ENCODE results near the gene KLHDC9. TPM values are rescaled to one million over a fixed set of nuclear protein-coding genes. Genes with fewer than 3 reads are reported as not detected.

KLHDC9 gene
- total and polyA plus RNA-seq, 9 of the 15 experiments (the other 6 are each of a cell fraction or from before 2014, with no cell fraction given) = not detected

DNA sequence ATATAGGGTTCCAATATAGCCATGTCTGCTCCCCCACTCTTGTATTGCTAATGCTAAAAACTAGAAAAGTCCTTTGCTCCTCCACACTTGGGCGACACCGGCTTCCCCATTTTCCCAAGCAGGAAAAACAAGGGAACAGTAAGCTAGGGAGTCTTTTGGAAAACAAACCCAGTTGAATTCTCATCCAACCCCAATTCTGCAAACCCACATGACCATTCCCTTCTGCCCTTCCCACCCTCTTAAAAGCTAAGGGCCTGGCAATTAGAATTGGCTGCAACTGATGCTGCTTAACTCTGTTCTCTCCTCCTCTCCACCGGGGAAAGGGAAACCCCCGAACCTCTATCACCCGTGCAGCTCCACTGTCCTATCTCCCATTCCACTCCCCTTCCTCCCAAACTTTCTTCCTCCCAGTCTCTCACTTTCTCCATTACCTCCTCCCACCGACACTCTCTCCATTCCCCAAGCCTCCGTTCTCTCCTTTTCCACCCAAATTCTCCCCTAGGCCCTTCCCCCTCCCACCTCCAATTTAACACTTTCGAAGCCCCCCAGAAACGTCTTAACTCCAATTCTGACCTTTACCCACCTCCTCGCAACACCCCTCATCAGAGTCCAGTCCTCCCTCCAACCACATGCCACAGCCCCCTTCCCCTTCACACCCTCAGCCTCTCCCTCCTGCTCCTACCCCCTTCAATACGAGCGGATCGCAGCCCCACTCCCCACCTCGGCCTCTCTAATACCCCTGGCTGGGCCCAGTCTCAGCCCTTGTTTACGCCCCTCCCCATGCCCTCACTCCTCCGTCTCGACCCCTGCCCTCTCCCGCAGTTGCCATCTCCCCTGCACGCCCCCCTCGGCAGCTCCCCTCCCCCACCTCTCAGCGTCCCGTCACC is 33.6 kb downstream of the KLHDC9 start (continued):
- TF ChIP-seq NFE2L1 (tag; IDR thresholded peaks at IDR 0.05; ENCODE audit: borderline replicate concordance, low read depth) = no peak
- 0 out of 2 replicates have a peak, but pooled peaks have one; percentile 22 for TF ChIP-seq GTF2A2 (tag; IDR thresholded peaks at IDR 0.05)
- no peak for TF ChIP-seq IFI16 (CRISPR knock-in tag; IDR thresholded peaks at IDR 0.05)
- peak in 1 of 2 experiments; percentile 88; a peak in 2 of 4 replicates for TF ChIP-seq HDAC1 (IDR thresholded peaks at IDR 0.05)
- TF ChIP-seq SAFB2 (IDR thresholded peaks at IDR 0.05; ENCODE audit: borderline replicate concordance, low read depth, low read length, severe bottlenecking) = no peak
- no peak for TF ChIP-seq GTF2E2 (tag; IDR thresholded peaks at IDR 0.05)
- no peak for TF ChIP-seq C11orf30 (IDR thresholded peaks at IDR 0.05; ENCODE audit: low read depth)
- no peak for TF ChIP-seq ETV6 (IDR thresholded peaks at IDR 0.05; ENCODE audit: borderline replicate concordance in 1 of 2, low read depth in 2 of 2, low read length in 1 of 2)
- no peak for TF ChIP-seq ETV6 (CRISPR knock-in tag; IDR thresholded peaks at IDR 0.05; ENCODE audit: borderline replicate concordance)
- no peak for TF ChIP-seq ZNF592 (IDR thresholded peaks at IDR 0.05)
- TF ChIP-seq SUPT5H (IDR thresholded peaks at IDR 0.05) = peak; percentile 23
- TF ChIP-seq ZNF76 (CRISPR knock-in tag; IDR thresholded peaks at IDR 0.05; ENCODE audit: borderline replicate concordance) = no peak
- TF ChIP-seq ZNF431 (CRISPR knock-in tag; IDR thresholded peaks at IDR 0.05) = no peak
- no peak for TF ChIP-seq RBM17 (IDR thresholded peaks at IDR 0.05; ENCODE audit: borderline replicate concordance, low read depth, low read length)
- no peak for TF ChIP-seq TEAD1 (CRISPR knock-in tag; IDR thresholded peaks at IDR 0.05)
- no peak for TF ChIP-seq PML (IDR thresholded peaks at IDR 0.05; ENCODE audit: low read length)
- no peak; the same call in none of the 2 replicates for TF ChIP-seq EP400 (IDR thresholded peaks at IDR 0.05)
- TF ChIP-seq ZNF551 (CRISPR knock-in tag; IDR thresholded peaks at IDR 0.05) = no peak
- no peak for TF ChIP-seq RAD51 (IDR thresholded peaks at IDR 0.05; ENCODE audit: borderline replicate concordance, low read depth)
- no peak for TF ChIP-seq ZNF217 (CRISPR knock-in tag; IDR thresholded peaks at IDR 0.05)
- TF ChIP-seq SIRT6 (IDR thresholded peaks at IDR 0.05; ENCODE audit: low read depth, low read length) = no peak
- no peak for TF ChIP-seq IRF2 (CRISPR knock-in tag; IDR thresholded peaks at IDR 0.05)
- TF ChIP-seq SMARCA5 (IDR thresholded peaks at IDR 0.05) = peak; percentile 44; the same call in 1 of the 2 replicates
- TF ChIP-seq NCOA1 (IDR thresholded peaks at IDR 0.05; ENCODE audit: low read depth) = 0 out of 2 replicates have a peak, but pooled peaks have one; percentile 15
- TF ChIP-seq CXXC5 (CRISPR knock-in tag; IDR thresholded peaks at IDR 0.05) = no peak
- TF ChIP-seq MAZ (CRISPR knock-in tag; conservative IDR thresholded peaks at IDR 0.05 in 1 of 2, IDR thresholded peaks at IDR 0.05 in 1 of 2) = peak in 1 of 2 experiments; percentile 15; a peak in 1 of 4 replicates
- TF ChIP-seq HEY1 (CRISPR knock-in tag; IDR thresholded peaks at IDR 0.05; ENCODE audit: borderline replicate concordance) = no peak

Measured in K562 (cell line).